GM12891 (cell line): ENCODE measurements around the gene FOXP4.

Experiments used
- PAX5 ChIP-seq: IDR thresholded peaks from 2 replicates; pipeline ENCODE4 v1.6.1; 2011; ENCODE audit warnings: low read length, moderate library complexity, mild to moderate bottlenecking; ENCODE audit not compliant: insufficient read depth, severe bottlenecking
- POLR2A ChIP-seq: IDR thresholded peaks from 2 replicates; pipeline ENCODE4 v1.6.1; 2011; ENCODE audit warnings: low read depth, low read length, control low read depth
- POLR2AphosphoS5 ChIP-seq: IDR thresholded peaks from 2 replicates; pipeline ENCODE4 v1.6.1; 2011; ENCODE audit warnings: low read depth, low read length, control low read depth
- POU2F2 ChIP-seq: IDR thresholded peaks from 2 replicates; pipeline ENCODE4 v1.6.1; 2011; ENCODE audit warnings: low read depth, mild to moderate bottlenecking, control low read depth, low read length, moderate library complexity
- SPI1 ChIP-seq: IDR thresholded peaks from 2 replicates; pipeline ENCODE4 v1.6.1; 2011; ENCODE audit warnings: low read depth, low read length, control low read depth
- TAF1 ChIP-seq: IDR thresholded peaks from 2 replicates; pipeline ENCODE4 v1.6.1; 2011; ENCODE audit warnings: low read depth, low read length, control low read depth

DNA sequence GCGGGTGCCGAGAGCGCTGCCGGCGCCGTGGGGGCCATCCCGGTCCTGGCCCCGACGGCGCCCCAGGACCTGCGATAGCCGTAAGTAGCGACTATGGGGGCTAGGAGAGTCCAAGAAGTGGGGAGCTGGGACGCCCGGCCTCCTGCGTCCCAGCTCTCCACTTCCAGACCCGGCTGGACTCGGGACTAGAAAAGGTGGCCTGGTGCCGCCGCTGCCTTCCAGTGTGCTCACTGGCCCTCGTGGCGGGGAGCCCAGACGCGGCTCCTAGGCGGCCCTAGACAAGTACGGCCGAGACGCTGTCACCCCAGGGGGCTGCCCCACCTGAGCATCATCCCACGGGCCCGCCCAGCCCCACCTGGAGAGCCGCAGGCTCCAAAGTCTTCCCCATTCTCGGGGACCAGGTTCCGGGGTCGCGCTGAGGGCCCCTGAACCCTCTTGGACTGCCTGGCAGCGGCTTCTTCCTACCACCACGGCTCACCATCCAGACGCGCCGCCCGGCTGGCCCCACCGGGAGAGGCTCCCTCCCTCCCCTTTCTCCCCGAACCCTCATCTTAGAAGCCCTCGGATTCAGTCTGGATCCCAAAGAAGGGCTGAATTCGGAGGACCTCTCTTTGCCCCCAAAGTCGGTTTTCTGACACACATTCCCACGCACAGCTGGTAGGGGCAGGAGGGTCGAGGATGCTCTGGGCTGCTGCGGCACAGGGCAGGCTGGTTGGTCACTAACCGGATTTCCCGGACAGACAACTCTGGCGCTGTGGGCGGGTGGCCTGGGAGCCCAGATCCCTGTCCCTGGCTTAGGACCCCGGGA is 91.2 kb downstream of the FOXP4 start:
- TF ChIP-seq PAX5, result no peak
- no peak for TF ChIP-seq POLR2A
- no peak for TF ChIP-seq TAF1
- TF ChIP-seq POLR2AphosphoS5, result no peak
- TF ChIP-seq POU2F2, result no peak
- TF ChIP-seq SPI1, result no peak
